Renal cortical epithelial cell (primary cell): ENCODE measurements around the gene TNFSF8. TPM values are rescaled to one million over a fixed set of nuclear protein-coding genes. Genes with fewer than 3 reads are reported as not detected.
A peak's percentile ranks its signal among the peaks of the same experiment; 100 is the strongest.

Source experiments
- DNase-seq: peaks from one replicate; pipeline ENCODE4 v3.0.0-alpha.2; 2011; ENCODE audit warnings: low read depth
- total RNA-seq: library from RNA; depleted of rRNA; stranded (reverse); fragments of >200 nt; gene quantifications from 2 replicates; pipeline ENCODE4 v1.2.3, GENCODE V29; 2014

TNFSF8 gene
- total RNA-seq, 1 donor from 2014 or later = not detected

DNA sequence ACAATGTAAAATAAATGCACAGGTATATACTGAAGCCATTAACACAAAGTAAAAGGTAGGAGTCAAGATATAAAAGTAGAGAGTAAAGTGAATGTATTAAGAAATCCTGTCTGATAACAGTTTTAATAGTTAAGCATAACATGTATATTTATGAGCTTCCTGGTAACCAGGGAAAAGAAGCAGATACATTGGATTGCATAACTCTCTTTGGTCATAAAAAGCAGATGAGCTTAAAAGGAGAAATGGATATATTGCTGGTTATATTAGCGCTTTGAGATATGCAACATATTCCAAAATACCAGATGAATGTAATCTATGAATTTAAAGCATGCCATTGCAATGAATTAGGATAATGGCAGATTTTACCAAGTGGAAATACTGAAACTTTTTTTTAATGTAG lies 6.2 kb upstream of the TNFSF8 start:
- no peak for DNase-seq

DNA sequence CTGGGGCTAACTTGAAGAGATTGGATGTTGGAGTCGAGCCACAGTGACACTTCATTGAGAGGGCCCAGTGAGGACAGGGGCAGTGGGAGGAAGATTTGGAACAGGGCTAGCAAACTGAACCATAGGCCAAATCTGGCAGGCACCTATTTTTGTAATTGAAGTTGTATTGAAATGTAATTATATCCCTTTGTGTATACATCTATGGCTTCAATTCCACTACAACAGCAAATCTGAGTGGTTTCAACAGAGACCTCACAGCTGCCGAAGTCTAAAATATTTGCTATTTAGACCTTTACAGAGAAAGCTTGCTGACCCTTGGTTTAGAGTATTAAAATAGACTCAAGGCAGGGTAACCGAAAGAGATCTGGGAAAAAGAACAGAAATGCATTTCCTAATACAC lies 4.7 kb upstream of the TNFSF8 start:
- no peak for DNase-seq

DNA sequence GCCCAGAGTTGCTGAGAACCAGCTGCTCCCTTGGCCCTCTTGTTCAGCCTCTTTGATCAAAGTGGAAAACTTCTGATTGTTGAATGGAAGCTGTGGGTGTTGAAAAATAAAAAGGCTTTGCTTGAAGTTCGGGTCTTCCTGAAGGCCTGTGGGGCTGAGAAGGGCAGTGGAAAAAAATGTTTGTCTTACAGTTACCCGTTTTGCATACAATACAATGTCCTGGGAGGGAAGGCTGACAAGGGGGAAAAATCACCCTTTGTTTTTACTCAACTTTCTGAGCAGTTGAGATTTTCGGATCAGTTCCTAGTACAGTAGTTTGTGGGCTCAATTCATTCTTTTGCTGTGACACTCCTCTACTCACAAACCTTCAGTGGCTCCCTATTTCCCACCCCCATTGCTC lies 2.1 kb upstream of the TNFSF8 start:
- DNase-seq = no peak

DNA sequence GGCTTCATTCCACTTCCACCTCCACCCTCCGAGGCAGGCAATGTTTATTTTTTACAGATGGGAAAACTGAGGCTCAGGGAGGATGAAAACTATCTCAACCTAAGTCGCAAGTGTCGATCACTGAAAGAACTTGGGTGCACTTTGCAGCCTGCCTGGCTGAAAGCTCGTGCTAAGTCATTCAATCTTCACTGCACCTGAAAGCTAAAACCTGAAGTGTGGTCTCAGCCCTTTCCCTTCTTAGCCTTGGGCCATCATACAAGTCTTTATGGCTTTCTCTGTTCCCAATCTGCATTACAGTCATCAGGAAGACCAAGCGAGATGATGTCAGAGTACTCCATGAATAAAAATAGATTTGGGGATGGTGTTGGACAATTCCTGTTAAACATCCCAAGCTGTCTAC lies 1.0 kb upstream of the TNFSF8 start:
- no peak for DNase-seq

DNA sequence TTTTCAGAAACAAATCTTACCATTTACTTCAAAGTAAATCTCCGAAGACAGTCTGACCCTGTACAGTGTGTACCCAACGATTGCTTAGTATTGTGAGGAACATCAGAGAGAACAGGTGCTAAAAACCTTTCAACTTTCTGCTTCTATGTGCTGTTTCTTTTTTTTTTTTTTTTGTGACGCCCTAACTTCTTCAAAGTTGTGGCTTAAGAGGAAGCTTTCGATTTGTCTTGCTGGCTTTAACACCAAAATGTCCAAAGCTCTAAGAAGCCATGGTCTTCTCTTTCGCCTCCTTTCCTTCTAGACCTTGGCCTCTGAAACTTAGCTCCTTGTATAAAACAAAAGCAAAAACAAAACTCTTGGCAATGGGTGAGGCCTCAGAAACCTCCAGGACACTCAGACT lies 1.2 kb downstream of the TNFSF8 start:
- no peak for DNase-seq

DNA sequence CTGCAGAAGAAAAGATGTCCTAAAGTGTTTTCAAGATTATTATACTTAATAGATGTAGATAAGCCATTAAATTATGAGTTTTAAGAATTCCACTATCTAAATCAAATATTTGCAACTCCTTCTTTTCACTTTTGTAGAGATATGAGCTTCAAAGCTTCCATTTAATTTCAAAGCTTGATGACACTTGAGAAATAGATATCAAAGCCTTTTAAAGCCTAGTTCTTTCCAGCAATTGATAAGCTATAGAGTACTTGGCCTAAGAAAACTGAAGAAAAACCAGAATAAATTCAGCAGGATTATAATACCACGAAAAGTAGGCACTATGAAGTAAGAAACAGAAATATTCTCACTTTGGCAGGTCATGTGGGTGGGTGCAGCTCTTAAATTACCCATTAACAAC lies 1.7 kb downstream of the TNFSF8 start:
- no peak for DNase-seq

DNA sequence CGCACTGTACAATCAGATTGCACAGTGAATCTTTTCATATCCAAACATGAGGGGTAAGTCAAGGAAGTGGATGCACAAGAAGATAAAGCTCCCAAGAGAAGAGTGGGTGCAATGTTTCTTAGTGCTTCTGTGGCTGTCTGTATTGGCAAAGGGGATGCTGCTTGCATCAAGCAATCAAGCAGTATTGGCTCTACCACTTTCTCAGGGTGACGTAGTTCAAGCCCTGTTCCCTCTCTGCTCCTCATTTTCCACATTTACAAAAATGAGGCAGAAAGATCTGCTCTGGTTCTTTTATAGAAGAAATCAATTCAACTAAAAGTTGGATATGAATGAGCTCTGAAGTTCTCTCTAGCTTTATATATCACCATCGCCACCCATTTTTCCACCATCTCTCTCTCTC lies 2.3 kb downstream of the TNFSF8 start:
- no peak for DNase-seq

DNA sequence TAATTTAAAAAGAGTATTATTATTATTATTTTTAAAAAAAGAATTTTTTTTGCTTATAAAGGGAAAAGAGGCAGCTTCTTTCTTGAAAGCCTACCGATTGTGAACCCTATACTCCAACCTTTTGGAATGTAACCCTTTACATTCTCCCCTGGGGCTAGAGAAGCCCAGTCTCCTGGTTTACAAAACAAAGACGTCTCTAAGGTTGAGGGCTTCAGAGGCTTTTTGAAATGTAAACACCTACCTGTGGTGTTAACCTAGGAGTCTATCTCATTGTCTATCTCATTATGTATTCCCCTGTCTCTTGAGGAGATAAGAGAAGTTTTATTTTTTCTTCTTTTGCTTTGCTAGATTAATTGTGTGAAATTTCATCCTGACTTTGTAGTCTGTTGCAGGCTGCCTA lies 4.7 kb downstream of the TNFSF8 start:
- no peak for DNase-seq

DNA sequence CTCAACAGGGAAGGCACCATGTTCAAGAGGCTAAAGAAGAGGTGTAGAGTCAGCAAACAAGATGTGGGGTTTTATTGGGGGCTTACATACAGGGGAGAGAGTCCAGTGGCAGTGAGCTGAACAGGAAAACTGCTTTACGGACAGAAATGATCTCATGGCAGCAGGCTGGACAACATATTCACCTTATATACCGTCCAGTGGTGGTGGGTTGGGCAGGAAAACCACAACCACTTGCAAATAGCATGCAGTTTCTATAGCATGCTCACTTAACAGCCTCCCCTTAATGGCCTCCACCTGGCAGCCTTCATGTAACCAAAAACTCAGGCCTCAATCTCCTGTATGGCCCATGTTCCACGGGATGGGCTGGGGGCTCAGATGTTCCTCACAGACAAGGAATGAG lies 5.4 kb downstream of the TNFSF8 start:
- no peak for DNase-seq

DNA sequence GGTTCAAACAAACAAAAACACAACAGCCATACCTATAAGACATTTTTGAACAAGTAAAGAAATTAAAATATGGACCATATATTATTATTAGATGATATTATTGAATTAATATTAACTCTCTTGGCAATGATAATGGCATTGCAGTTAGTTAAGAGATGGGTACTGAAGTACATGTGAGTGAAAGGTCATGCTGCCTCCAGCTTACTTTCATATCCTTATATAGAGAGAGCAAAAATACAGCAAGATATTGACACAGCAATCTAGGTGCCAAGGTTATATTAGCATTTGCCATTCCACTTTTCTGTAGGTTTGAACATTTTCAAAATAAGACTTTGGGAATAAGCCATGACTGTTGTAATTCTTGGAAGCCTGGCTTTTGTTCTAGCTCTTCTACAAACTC lies 6.1 kb downstream of the TNFSF8 start:
- no peak for DNase-seq

DNA sequence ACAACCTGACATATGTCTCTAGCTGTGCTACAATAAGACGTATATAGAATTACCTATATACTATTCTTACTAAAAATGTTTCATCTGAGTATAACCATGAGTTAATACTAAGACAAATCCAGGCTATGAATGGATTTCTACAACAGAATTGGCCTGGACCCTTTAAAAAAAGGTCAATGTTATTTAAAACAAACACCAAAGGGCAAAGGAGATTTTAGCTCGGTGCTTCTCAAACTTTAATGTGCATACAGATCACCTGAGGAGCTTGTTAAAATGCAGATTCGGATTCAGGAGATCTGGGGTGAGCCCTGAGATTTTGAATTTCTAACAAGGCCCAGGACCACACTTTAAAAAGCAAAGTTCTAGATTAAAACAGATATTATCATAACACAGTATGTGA lies 6.5 kb downstream of the TNFSF8 start:
- no peak for DNase-seq

DNA sequence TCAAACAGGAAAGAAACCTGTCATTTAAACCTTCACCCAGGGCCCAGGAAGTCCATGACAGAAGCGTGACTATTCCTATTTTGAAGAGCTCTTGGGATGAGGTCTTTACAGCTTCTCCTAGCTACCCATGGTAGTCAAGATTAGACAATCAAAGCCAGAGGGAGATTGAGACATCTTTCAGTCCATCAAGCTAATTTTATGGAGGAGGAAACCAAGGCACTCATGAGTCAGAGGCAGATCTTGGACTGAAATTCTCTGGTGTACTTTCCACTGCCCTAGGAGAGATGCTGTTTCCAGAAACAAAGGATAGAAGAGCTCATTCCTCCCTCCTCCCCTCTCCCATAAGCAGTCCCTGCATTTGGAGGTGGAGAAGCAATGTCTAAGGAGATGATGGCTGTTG lies 9.2 kb downstream of the TNFSF8 start:
- DNase-seq = no peak

DNA sequence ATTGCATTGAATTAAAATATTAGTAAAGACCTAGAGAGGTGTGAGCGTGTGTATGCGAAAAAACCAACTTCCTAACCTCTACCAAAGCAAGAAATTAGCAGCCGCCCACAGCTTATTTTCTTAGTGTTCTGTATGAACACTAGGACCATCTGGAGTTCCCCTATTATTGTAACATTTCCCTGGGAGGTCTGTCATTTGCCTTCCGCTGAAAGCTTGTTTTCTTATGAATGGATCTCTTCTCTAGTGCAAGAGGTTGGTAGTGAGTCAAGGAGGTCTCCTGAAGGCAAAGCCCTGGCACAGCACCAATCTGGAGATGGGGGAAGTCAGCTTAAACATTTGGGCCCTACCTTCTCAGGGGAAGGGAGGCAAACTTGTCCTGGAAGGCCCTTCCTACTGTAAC lies 10.8 kb downstream of the TNFSF8 start:
- no peak for DNase-seq

DNA sequence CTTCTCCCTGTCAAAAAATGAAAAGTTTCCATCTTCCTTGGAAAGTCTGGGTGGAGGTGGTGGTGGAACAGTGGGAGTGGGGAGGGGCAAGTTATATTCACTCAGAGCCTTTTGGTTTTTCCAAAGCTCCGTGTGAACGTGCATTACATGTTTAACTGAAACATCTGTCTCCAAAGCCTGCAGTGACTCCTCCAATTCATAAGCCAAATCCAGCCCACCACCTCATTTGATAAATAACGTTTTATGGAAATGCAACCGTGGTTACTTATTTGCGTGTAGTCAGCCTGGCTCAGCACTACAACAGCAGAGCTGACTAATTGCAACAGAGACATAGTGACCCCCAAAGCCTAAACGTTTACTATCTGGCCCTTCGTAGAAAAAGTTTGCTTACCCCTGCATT lies 13.9 kb downstream of the TNFSF8 start:
- DNase-seq = no peak

DNA sequence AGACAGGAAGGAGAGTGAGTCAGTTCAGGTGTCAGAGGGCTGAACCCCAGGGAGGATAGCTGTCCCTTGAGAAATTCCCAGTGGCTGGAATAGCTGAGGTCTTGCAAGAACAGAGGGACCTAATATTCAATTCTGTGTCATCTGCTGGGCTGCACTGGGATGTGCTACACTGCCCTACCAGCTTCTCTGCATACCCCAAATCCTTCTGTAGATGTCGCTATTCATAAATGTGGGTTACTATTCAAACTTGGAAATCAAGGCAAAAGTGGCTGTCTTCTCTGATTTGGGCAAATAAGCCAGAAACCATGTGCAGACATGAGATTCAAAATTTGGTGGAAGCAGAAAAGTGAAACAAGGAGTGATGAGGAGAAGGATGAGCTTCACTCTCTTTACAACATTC lies 16.3 kb downstream of the TNFSF8 start:
- DNase-seq = no peak

DNA sequence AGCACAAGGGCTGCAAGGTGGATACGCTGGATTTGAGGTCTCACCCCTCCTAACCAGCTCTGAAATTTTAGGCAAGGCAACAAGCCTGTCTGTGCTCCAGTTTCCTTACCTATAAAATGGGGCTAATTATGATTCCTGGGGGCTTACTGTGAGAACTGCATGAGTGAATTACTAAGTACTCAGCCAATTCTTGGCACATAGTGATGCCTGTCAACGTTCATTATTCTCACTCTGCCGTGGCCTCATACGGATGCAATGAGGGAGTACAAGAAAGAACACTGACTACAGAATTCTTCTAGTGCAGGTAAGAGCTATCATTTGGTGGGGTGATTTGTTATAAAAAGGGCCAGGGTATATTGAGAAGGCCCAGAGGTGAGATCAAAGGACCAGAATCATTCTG lies 16.7 kb downstream of the TNFSF8 start:
- DNase-seq = no peak

DNA sequence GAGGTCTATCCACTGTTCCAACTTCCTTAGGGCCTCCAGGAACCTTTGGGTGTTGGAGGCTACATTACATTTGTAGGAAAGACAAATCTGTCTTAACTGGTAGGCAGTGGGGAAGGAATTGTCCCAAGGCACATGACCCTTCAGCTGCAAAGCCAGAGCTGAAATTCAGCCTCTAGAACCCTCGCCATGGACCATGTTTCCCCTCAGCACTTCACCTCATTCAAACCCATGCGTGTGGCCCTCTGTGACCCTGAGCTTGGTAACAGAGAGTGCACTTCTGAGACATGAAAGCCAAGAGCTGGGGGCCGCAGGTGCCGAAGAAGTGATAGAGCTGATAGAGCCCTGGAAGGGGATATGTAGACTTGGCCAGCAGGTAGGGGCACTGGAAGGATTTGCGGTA lies 17.2 kb downstream of the TNFSF8 start:
- no peak for DNase-seq

DNA sequence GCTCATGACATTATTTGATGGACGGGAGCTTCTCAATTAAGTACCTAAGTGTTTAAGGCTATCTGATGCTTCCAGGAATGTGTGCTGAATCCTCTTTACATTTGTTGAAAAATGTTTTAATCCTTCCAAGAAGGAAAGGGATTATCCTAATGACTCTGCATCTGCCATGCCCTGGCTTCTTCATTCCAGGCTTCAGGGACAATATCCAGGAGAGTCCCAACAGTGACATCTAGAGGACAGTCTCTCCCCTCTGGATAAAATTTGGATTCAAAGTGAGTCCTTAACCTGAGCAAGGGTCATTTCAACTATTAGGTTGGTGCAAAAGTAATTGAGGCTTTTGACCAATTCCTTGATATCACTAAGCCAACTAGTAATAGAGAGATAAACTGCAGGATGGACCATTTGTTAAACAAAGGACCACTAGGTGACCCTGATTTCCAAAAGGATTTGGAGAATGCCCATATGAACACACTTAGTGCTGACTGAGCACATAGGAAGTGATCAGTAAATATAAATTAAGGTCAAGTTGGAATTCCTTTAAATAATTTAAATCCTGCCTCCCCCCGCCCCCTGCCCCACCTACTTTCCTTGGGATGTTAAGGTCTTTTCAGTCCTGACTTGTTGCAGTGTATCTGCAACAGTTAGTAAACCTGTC lies 19.1 kb downstream of the TNFSF8 start:
- peak; percentile 51 for DNase-seq

DNA sequence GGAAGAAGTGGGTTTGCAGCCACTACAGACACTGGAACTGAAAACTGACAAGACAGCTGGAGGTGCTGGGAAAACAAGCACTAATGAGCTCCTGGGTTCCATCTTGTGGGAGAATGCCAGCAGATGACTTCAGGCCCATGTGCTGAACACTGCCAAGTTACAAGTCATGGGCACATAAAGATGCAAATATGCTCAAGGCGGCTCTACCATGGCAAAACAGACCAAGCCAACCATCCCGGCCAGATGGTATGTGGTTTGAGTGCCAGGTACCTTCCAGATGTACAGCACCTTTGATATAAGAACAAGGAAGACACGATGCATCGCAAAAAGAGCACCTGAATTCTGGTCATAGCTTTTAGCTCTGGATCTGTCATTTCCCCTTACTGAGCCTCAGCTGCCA lies 19.9 kb downstream of the TNFSF8 start:
- DNase-seq = no peak

DNA sequence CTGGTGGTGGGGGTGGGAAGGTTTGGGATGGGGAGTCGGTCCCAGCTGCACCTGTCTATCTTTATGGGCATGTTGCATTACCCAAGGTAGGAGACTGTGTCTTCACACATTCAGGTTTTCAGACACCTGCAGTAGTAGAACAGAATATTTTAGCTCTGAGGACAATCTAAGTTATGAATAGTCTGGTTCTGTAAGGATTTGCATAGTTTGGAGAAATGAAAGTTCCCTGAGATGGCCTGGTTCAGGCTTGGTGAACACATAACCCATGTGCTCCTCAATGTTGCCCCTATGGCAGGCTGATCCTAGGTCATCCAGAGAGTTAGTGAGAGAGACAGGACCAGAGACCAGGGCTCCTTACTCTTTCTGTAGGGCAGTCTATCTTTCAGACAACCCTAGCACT lies 20.7 kb downstream of the TNFSF8 start:
- DNase-seq = no peak

DNA sequence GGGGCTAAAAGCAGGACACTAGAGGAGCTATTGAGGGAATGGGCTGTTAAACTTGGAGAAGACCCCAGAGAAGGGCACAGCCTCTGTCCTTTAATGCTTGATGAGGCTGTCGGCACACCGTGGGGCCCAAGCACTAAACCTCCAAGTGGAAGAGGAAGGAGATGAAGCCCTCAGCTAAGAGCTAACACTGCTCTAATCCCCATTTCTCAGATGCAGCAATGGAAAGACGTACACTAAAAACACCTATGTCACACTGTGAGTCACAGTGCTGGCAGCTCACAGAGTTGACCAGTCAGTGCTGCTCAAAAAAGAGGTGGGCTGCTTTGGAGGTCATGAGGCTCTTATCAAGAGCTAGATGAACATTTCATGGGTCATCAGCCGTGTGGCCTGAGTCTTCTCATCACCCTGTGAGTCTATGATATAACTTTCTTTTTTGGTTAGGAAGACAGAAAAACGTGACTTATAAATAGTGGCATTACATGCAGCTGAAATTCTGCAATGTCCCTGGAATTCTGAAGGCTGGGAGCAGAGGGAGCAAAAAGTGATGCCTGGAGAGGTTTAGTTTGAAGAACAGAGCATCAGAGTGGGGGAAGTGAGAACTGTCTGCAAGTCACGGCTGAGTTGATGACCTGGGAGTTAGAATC lies 21.5 kb downstream of the TNFSF8 start:
- no peak for DNase-seq

DNA sequence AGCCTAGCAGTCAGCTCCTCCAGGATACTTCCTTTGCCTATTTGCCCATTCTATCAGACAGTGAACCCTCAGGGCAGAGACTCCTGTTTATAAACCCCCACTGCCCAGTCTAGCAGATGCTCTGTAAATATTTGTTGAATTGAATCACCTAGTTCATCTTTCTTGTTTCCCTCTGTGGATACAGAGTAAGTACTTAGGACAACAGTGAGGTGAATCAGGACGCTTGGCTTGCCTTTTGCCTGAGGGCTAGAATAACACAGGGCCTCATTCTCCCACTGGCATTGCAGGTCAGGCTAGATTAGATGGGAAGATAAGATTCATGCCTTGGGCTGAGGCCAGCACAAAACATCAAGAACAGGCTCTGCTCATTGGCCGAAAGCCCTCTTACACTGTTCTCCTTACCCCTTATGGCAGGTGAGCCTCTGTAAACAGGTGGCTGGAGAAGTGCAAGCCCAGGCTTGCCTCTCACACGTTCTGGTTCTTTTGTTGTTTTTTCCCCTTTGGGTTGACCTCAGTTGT lies 22.2 kb downstream of the TNFSF8 start:
- DNase-seq = peak; percentile 84

DNA sequence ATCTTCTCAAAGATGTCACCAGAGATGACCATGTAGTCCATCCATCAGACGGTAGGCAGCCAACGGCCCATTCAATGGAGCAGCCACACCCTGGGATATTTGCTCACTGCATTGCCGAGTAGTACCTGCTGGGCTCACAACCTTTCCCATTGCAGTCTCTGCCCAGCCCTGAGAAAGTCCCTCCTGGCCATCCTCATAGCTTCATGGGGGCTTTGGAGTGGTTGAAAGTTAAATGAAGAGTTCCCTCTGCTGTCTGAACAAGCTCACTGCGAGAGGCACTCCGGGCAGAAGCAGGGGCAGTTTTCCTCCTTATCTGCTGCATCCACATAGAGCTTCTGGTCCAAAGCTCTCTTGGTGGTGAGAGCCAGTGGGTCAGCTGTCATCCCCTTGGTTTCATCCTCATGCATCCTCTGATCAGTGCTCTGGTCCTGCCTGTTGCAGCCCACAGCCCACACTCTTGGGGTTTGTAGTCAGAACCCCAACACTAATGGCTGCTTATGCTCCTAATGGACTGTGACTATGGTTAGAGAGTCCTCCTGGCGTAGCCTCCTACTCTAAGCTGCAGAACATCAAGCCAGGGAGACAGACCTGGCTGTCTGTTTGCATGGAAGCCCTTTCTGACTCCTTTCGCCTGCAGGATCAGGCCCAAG lies 23.3 kb downstream of the TNFSF8 start:
- peak; percentile 36 for DNase-seq
